ENCODE data around the gene SCYGR2.

The SCYGR2 gene

DNA sequence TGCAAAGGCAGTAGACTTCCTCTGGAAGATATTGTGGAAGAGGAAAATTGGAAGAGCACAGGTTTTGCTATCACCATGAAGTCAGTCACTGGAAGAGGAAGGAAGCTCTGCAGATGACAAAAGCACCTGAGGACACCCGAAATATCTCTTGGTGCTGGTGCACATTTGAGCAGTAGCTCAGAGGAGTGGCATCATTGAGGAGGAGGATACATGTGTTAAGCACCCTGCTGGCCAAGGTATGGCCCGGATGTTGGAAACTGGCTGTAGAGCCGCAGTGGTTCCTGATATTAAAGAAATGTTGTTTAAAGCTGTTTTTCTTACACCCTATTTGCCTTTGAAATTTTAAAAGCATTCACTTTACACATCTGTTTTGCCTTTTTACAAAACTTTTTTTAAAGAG is 32.7 kb upstream of the SCYGR2 start:
- Histone ChIP-seq H2BK12ac (ENCODE audit: low read length in 2 of 2) (no peak overlapping the region), H2BK15ac (ENCODE audit: low read depth, poor library complexity, severe bottlenecking) (no peak overlapping the region), H3K79me1 (replicated peaks; ENCODE audit: low read length, poor library complexity, severe bottlenecking) (no peaks in the 10 kb centered on the region), H3K18ac (ENCODE audit: low read depth in 1 of 2, low read length in 2 of 2) (no peak overlapping the region), H3K4me2 (ENCODE audit: low read length, poor library complexity, severe bottlenecking) (no peak overlapping the region), H3K4ac (ENCODE audit: low read depth in 1 of 2, low read length in 2 of 2) (no peak overlapping the region), H2AK5ac (ENCODE audit: low read length, severe bottlenecking) (no peak overlapping the region), H3K27ac (ENCODE audit: low read length, poor library complexity, severe bottlenecking) (no peak overlapping the region), H2AFZ (ENCODE audit: low read depth, low read length) (no peak overlapping the region), H3K4me1 (ENCODE audit: control insufficient read depth, insufficient read depth, low read depth, low read length) (peaks cover 3% of the 10 kb centered on the region), H3K23ac (ENCODE audit: low read length in 2 of 2) (no peak overlapping the region), H3K14ac (ENCODE audit: low read length in 2 of 2) (no peak overlapping the region), H4K8ac (ENCODE audit: low read length) (no peak overlapping the region), H4K91ac (ENCODE audit: low read length) (no peak overlapping the region), H3K9ac (ENCODE audit: low read length) (no peak overlapping the region), H3K9me3 (ENCODE audit: control insufficient read depth, low read length) (no peaks in the 10 kb centered on the region), H3K27me3 (ENCODE audit: control insufficient read depth in 1 of 2, insufficient read depth in 1 of 2, low read length in 2 of 2) (no peaks in the 10 kb centered on the region), H2BK120ac (ENCODE audit: low read depth, low read length) (no peak overlapping the region), H2BK5ac (ENCODE audit: low read depth, low read length, poor library complexity, severe bottlenecking) (no peak overlapping the region), H3K4me3 (ENCODE audit: insufficient read depth in 1 of 2, low read depth in 1 of 2, low read length in 2 of 2) (no peak overlapping the region), H3K36me3 (ENCODE audit: control insufficient read depth in 1 of 2, insufficient read depth in 2 of 2, low read depth in 1 of 2, low read length in 2 of 2) (peaks cover 3 to 19% of the 10 kb centered on the region in 2 experiments)
- no peak for DNase-seq
- 54% methylated on average over 1 of the region's 3 CpGs for WGBS

DNA sequence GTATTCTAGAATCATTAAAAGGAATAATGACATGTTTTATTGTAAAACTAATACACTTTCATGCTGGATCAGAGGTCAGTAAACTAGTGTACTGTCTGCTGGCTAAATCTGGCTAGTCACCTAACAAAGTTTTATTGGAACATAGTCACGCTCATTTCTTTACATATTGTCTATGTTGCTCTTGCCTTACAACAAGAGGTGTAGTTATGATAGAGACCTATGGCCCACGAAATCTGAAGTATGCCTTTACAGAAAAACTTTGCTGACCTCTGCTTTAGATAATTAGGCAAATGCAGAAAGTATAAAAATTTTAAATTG is 29.9 kb upstream of the SCYGR2 start:
- DNase-seq, result no peak
- no peak overlapping the region for H2BK15ac ChIP-seq (ENCODE audit: low read depth, poor library complexity, severe bottlenecking)
- no peak overlapping the region for H3K18ac ChIP-seq (ENCODE audit: low read depth in 1 of 2, low read length in 2 of 2)
- H3K36me3 ChIP-seq (ENCODE audit: control insufficient read depth in 1 of 2, insufficient read depth in 2 of 2, low read depth in 1 of 2, low read length in 2 of 2), result peaks cover 3 to 12% of the 10 kb centered on the region in 2 experiments
- no peak overlapping the region for H3K23ac ChIP-seq (ENCODE audit: low read length in 2 of 2)
- H3K9me3 ChIP-seq (ENCODE audit: control insufficient read depth, low read length), result no peaks in the 10 kb centered on the region
- no peak overlapping the region for H4K91ac ChIP-seq (ENCODE audit: low read length)
- H3K27me3 ChIP-seq (ENCODE audit: control insufficient read depth in 1 of 2, insufficient read depth in 1 of 2, low read length in 2 of 2), result no peaks in the 10 kb centered on the region
- H3K14ac ChIP-seq (ENCODE audit: low read length in 2 of 2), result no peak overlapping the region
- no peaks in the 10 kb centered on the region for H3K4me1 ChIP-seq (ENCODE audit: control insufficient read depth, insufficient read depth, low read depth, low read length)
- no peak overlapping the region for H2AK5ac ChIP-seq (ENCODE audit: low read length, severe bottlenecking)
- H3K27ac ChIP-seq (ENCODE audit: low read length, poor library complexity, severe bottlenecking), result no peak overlapping the region
- H3K4ac ChIP-seq (ENCODE audit: low read depth in 1 of 2, low read length in 2 of 2), result no peak overlapping the region
- no peak overlapping the region for H2BK12ac ChIP-seq (ENCODE audit: low read length in 2 of 2)
- no peak overlapping the region for H3K9ac ChIP-seq (ENCODE audit: low read length)
- no peak overlapping the region for H2BK5ac ChIP-seq (ENCODE audit: low read depth, low read length, poor library complexity, severe bottlenecking)
- no peak overlapping the region for H2AFZ ChIP-seq (ENCODE audit: low read depth, low read length)
- 88% methylated on average over 1 of the region's 2 CpGs for WGBS
- no peak overlapping the region for H3K4me2 ChIP-seq (ENCODE audit: low read length, poor library complexity, severe bottlenecking)
- H3K4me3 ChIP-seq (ENCODE audit: insufficient read depth in 1 of 2, low read depth in 1 of 2, low read length in 2 of 2), result no peak overlapping the region
- H3K79me1 ChIP-seq (replicated peaks; ENCODE audit: low read length, poor library complexity, severe bottlenecking), result no peaks in the 10 kb centered on the region
- H4K8ac ChIP-seq (ENCODE audit: low read length), result no peak overlapping the region
- H2BK120ac ChIP-seq (ENCODE audit: low read depth, low read length), result no peak overlapping the region

DNA sequence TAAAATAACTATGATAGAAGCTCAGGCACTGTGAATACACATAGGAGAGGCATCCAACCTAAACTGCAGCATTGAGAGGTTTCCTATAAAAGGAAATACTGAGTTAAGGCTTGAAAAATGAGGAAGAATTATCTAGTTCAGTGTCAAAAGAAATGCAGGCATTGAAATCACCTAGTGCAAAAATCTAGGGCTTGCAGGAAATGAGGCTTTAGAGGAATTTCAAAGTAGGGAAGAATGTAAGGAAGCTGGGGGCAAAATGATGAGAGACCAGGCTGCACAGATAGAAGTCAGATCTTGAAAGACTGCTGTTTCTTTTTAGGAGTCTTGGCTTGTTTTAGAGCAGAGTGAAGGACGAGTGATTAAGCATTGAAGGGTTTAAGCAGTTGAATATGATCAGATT is 28.1 kb upstream of the SCYGR2 start:
- H4K91ac ChIP-seq (ENCODE audit: low read length), result no peak overlapping the region
- H2BK12ac ChIP-seq (ENCODE audit: low read length in 2 of 2), result no peak overlapping the region
- no peak overlapping the region for H3K14ac ChIP-seq (ENCODE audit: low read length in 2 of 2)
- H3K4me1 ChIP-seq (ENCODE audit: control insufficient read depth, insufficient read depth, low read depth, low read length), result no peaks in the 10 kb centered on the region
- no peak overlapping the region for H2AK5ac ChIP-seq (ENCODE audit: low read length, severe bottlenecking)
- H3K4ac ChIP-seq (ENCODE audit: low read depth in 1 of 2, low read length in 2 of 2), result no peak overlapping the region
- H3K9ac ChIP-seq (ENCODE audit: low read length), result no peak overlapping the region
- H3K23ac ChIP-seq (ENCODE audit: low read length in 2 of 2), result no peak overlapping the region
- no peak overlapping the region for H2BK120ac ChIP-seq (ENCODE audit: low read depth, low read length)
- DNase-seq, result no peak
- H3K4me2 ChIP-seq (ENCODE audit: low read length, poor library complexity, severe bottlenecking), result no peak overlapping the region
- no peak overlapping the region for H3K18ac ChIP-seq (ENCODE audit: low read depth in 1 of 2, low read length in 2 of 2)
- peak overlapping the region; percentile 21 for H3K27ac ChIP-seq (ENCODE audit: low read length, poor library complexity, severe bottlenecking)
- H2BK15ac ChIP-seq (ENCODE audit: low read depth, poor library complexity, severe bottlenecking), result no peak overlapping the region
- H3K36me3 ChIP-seq (ENCODE audit: control insufficient read depth in 1 of 2, insufficient read depth in 2 of 2, low read depth in 1 of 2, low read length in 2 of 2), result peaks cover 3 to 7% of the 10 kb centered on the region in 2 experiments
- no peak overlapping the region for H4K8ac ChIP-seq (ENCODE audit: low read length)
- H2BK5ac ChIP-seq (ENCODE audit: low read depth, low read length, poor library complexity, severe bottlenecking), result no peak overlapping the region
- no peaks in the 10 kb centered on the region for H3K27me3 ChIP-seq (ENCODE audit: control insufficient read depth in 1 of 2, insufficient read depth in 1 of 2, low read length in 2 of 2)
- no peaks in the 10 kb centered on the region for H3K79me1 ChIP-seq (replicated peaks; ENCODE audit: low read length, poor library complexity, severe bottlenecking)
- H2AFZ ChIP-seq (ENCODE audit: low read depth, low read length), result no peak overlapping the region
- H3K9me3 ChIP-seq (ENCODE audit: control insufficient read depth, low read length), result no peaks in the 10 kb centered on the region
- no peak overlapping the region for H3K4me3 ChIP-seq (ENCODE audit: insufficient read depth in 1 of 2, low read depth in 1 of 2, low read length in 2 of 2)
- WGBS, result 54% methylated on average over 1 of the region's 1 CpG

DNA sequence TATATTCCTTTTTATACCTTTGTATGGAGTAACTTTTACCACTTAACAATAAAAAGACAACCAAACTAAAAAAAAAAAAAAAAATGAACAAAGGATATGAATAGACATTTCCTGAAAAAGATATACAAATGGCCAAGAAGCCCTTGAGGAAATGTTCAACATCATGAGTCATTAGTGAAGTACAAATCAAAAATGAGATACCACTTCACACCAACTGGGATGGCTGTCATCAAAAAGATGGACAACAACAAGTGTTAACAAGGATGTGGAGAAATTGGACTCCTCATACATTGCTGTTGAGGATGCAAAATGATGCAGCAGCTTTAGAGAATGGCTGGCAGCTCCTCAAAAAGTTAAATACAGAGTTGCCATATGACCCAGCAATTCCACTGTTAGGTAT is 22.6 kb upstream of the SCYGR2 start:
- no peaks in the 10 kb centered on the region for H3K27me3 ChIP-seq (ENCODE audit: control insufficient read depth in 1 of 2, insufficient read depth in 1 of 2, low read length in 2 of 2)
- H3K4me2 ChIP-seq (ENCODE audit: low read length, poor library complexity, severe bottlenecking), result no peak overlapping the region
- H3K36me3 ChIP-seq (ENCODE audit: control insufficient read depth in 1 of 2, insufficient read depth in 2 of 2, low read depth in 1 of 2, low read length in 2 of 2), result no peaks in the 10 kb centered on the region
- H3K23ac ChIP-seq (ENCODE audit: low read length in 2 of 2), result no peak overlapping the region
- H3K14ac ChIP-seq (ENCODE audit: low read length in 2 of 2), result no peak overlapping the region
- no peak overlapping the region for H2BK120ac ChIP-seq (ENCODE audit: low read depth, low read length)
- H3K18ac ChIP-seq (ENCODE audit: low read depth in 1 of 2, low read length in 2 of 2), result no peak overlapping the region
- H2AK5ac ChIP-seq (ENCODE audit: low read length, severe bottlenecking), result no peak overlapping the region
- no peaks in the 10 kb centered on the region for H3K9me3 ChIP-seq (ENCODE audit: control insufficient read depth, low read length)
- no peak overlapping the region for H2BK12ac ChIP-seq (ENCODE audit: low read length in 2 of 2)
- no peak for DNase-seq
- no peak overlapping the region for H3K9ac ChIP-seq (ENCODE audit: low read length)
- no peaks in the 10 kb centered on the region for H3K79me1 ChIP-seq (replicated peaks; ENCODE audit: low read length, poor library complexity, severe bottlenecking)
- H2AFZ ChIP-seq (ENCODE audit: low read depth, low read length), result no peak overlapping the region
- no peak overlapping the region for H4K91ac ChIP-seq (ENCODE audit: low read length)
- H3K4ac ChIP-seq (ENCODE audit: low read depth in 1 of 2, low read length in 2 of 2), result no peak overlapping the region
- H2BK5ac ChIP-seq (ENCODE audit: low read depth, low read length, poor library complexity, severe bottlenecking), result no peak overlapping the region
- H3K27ac ChIP-seq (ENCODE audit: low read length, poor library complexity, severe bottlenecking), result no peak overlapping the region
- H2BK15ac ChIP-seq (ENCODE audit: low read depth, poor library complexity, severe bottlenecking), result no peak overlapping the region
- H3K4me3 ChIP-seq (ENCODE audit: insufficient read depth in 1 of 2, low read depth in 1 of 2, low read length in 2 of 2), result no peak overlapping the region
- H3K4me1 ChIP-seq (ENCODE audit: control insufficient read depth, insufficient read depth, low read depth, low read length), result no peaks in the 10 kb centered on the region
- H4K8ac ChIP-seq (ENCODE audit: low read length), result no peak overlapping the region

Measured in mesenchymal stem cell (in vitro differentiated cells and primary cell).